AG09319 (cell line): ENCODE results near the gene TFPI2.
"Not testable (repeated sequence)": the region's sequence is repeated elsewhere in the genome, so short reads cannot be mapped to it uniquely, and the experiment has no call there.

ENCODE experiments used
- DNase-seq: peaks from one replicate; pipeline ENCODE4 v3.0.0-alpha.2; 2010; ENCODE audit warnings: low read depth; ENCODE audit errors: extremely low read depth
- CTCF ChIP-seq: IDR thresholded peaks from 2 replicates; pipeline ENCODE4 v1.5.1; 2011; ENCODE audit warnings: low read depth, mild to moderate bottlenecking, inconsistent platforms, low read length, moderate library complexity

TFPI2 gene

DNA sequence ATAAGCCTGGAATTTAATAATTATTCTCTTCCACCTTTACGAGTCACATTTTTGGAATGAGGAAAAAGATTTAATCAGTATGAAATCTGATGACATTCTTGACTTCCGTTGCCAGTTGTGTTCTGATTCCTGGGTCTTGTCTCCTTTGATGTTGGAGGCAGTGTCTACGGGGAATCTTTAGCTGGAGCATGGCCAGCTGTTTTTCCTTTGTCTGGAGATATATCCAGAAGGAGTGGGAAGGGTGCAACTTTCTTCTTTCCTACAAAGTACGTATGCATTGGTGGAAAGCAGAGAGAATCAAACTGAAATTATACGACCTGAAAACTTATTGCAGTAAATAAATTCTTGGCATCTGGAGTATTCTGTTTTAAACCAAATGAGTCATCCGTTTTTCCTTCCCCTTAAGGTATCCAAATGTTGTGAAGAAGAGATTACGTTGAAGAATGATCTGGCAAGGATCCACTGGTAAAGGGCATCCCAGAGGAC, 24.1 kb upstream of the TFPI2 start:
- DNase-seq = no peak
- no peak for TF ChIP-seq CTCF

DNA sequence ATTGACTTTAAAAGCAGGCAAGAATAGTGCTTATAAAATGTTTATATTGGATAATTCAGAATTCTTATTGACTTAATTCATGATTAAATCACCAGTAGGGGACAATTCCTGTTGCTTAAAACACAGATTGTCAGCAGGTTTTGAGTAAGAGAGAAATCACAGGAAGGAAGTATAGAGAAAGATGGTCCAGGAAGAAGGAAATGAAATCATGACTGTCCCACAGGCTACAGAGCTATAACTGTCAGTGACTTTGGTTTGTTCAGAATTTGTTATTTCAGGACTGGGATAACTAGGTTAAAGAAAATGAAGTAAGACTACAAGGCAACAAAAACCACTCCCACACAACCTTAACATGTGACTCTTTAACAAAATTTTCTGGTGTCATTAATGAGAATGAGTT, 22.6 kb upstream of the TFPI2 start:
- no peak for TF ChIP-seq CTCF

DNA sequence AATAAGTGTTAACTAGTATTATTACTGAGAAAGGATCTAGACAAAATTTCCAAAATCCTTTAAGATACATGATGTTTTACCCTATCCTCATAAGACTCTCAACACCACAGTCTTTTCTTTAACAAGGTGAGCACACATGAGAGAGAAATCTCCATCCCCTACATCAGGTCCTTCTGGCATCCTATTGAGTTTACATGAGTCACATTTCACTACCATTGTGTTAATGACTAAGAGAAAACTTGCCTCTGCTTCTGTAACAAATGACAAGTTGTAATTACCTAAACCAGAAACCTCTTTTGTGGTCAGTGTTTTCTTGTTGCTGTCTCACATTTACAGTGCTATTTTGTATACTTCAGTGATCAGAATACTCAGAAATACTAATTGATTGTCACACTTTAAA, 21.1 kb upstream of the TFPI2 start:
- DNase-seq = not testable (repeated sequence)

More for the DNA sequence above, 22.6 kb upstream of the TFPI2 start:
- DNase-seq = no peak

DNA sequence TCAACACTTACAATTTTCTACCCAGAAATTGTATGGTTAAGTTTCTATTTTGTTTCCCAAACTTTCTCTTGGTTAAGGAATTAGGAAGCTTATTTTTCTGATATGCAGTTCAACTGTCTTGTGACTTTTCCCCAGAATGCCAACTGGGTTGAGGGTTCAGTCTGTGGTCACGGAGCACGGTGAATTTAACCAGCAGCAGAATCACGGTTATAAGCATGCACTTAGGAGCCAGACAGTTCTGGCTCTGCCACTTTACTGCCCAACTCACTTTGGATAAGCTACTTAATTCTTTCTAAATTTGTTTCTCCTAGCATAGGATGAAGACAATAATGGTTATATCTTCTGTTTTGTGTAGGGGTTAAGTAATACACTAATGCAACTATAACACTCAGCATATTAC, 20.7 kb upstream of the TFPI2 start:
- DNase-seq = not testable (repeated sequence)

- no peak for TF ChIP-seq CTCF
- peak; percentile 62 for DNase-seq
Measured at GRCh38 chr7:93910076-93910994, 19.8 kb upstream of the TFPI2 start.

- no peak for TF ChIP-seq CTCF
- DNase-seq = no peak
Measured at GRCh38 chr7:93906267-93906666, 15.7 kb upstream of the TFPI2 start, which contains the start of gene GNGT1. Gene GNGT1, plus strand, starts transcription at chr7:93906567. Its CDS starts 180 bp downstream, at chr7:93906747.

DNA sequence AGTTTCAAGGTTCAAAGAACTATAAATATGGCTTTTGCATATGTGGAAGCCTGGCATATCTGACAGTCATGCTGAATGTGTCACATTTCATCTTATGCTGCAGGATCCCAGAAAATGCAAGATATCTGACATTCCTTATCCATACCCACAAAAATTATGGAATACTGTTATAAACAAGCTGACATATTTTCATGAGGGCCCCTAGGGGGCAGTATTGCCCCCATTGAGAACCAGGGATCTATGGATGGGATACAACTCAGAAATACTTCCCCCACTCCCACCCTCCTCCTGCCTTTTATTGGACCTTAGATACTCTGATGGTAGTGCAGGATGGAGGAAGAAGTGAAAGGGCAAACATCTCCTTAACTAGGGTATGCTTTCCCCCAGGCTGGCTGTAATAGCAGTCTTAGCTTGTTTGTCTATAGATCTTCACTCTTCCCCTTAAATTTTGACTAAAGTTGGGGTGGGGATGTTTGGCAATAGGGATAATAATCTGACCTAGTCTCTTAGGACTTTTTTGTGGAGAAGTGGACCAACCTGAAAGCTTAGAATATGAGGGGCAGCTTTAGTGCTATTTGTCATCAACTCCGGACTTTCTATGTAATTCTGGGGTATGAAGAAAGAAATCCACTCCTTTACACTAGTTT, 12.3 kb upstream of the TFPI2 start:
- no peak for DNase-seq
- peak; percentile 76 for TF ChIP-seq CTCF

DNA sequence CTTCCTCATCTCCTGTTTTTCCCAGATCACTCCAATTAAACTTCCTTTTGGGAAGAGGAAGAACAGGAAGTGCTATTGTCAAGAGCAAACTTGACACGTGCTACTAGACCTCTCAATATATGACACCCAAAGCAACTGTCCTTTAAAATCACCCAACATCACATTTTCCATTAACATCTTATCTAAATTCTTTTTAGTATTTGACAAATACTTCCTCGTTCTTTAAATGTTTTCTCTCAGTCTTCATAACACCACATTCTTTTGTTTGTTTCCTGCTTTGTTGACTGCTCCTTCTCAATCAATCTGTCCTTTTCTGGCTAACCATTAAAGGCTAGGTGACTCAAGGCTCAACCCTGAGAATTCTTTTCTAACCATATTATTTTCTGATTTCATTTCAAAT, 7.1 kb upstream of the TFPI2 start:
- DNase-seq = no peak
- no peak for TF ChIP-seq CTCF
